ENCODE measurements around the gene ACTR10. TPM values are rescaled to one million over a fixed set of nuclear protein-coding genes. Genes with fewer than 3 reads are reported as not detected.
"Not testable (repeated sequence)": the region's sequence is repeated elsewhere in the genome, so short reads cannot be mapped to it uniquely, and the experiment has no call there.

The ACTR10 gene
- total RNA-seq, 1 donor from 2014 or later = 44.7 TPM

DNA sequence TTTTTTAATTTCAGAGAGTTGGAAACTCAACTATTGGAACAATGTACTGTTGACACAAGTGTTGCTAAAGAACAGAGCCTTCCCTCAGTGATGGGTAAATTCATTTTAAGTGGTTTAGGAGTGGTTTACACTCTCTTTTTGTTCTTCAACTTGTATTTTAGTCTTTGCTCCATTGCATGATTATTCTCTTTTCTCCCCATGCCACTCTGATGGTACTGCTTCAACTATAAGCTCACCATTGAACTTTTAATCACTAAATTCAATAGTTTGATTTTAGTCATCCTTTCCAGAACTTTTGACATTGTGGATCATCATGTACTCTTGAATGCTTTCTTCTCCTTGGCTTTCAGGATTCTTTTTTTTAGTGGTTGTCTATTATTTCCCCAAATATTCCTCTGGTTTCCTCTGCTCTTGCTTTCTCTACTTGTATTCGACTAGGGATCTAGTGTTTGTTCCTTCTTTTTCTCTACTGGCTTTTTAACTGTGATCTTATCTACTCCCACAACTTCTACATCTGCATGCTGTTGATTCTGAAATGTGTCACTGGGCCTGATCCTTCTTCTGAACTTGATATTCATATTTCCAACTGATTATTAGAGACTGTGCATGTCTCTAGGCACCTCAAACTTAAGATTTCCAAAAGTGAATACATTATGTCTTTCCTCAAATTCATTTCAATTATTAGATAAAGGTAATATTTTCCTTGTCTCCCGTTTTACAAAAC is 15.4 kb downstream of the ACTR10 start:
- DNase-seq (ENCODE audit: low read depth, low spot score) = no peak

DNA sequence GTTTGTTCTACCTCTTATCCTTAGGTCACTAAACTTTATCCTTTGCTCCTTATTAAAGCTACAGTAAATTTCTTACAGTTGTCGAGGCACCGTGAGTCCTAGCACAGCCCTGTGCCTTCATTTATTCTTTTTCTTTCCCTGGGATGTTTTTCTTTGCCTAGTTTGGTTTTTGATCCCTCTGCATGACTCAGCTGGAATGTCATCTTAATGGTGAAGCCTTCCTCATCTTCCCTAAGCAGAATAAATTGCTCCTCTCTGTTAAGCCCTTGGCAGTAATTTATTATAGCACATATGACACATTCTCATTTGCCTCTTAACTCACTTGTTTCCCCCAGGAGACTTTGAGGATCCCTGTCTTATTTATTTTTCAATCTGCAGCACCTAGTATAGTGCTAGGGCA is 16.6 kb downstream of the ACTR10 start:
- DNase-seq (ENCODE audit: low read depth, low spot score) = no peak

DNA sequence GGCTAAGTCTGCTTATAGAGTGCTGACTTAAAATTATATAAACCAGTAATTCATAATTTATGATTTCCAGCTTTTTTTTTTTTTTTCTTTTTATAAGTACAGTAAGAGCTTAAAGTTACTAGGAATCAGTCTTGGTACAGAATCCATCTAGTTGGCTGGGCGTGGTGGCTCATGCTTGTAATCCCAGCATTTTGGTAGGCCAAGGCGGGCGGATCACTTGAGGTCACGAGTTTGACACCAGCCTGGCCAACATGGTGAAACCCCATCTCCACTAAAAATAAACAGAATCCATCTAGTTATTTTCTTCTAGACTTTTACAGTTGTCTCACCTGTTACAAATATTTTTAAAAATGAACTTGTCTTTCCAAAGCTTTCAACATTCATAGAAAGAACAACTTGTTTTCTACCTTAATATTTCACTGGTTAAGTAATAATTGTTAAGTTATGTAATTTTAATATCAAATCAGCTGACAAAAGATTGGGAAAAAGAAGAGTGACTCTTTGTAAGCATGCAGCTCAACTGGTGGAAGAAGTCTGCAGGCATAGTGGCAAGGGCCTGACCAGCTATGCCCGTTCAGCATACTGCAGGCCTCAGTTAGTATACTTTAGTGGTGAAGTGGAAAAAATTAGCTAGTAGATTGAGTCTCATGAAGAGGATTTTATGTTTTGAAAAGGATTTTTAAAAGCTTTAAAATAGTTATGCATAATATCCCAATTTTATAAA is 27.3 kb downstream of the ACTR10 start:
- DNase-seq (ENCODE audit: low read depth, low spot score) = no peak

DNA sequence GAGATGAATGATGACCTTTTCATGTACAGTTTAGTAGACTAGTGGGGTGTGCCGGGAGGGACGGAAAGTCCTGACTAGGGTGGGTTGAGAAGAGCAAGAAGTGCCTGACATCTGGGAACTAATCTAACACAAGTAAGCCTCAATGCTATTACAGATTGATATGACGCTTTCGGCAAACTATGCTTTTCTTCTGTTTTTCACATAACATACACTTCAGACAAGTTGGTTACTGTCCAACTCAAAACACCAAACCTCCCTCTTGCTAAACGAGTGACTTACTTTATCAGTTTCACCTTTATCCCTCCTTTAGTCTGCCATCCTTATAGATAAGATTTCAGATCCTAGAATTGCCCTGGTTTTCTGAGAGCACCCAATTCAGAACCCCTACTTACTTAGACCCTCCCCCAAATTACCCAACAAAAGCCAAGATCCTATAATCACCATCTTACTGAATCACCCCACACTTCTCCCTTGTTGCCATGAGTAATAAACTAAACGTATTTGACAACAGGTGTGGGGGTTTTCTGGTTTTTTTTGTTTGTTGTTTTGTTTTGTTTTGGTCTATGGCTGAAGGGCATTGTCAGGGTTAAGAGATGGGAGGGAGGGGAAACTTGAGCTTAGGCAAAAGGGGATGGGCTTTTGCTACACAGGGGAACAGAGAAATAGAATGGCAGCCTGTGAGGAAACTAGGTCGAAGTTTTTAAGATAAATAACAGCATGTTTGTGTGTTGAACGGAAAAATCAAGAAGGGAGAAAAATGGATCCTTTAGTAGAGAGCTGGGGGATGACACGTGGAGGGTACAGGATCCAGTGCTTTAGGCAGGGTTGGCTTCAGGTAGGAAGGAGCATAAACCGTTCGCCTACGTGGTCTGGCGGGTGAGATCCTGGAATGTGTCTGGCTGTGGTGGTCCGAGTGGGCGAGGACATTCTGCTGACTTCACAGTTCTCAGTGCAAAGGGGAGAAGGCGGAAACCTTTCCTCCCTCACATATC is 38.6 kb downstream of the ACTR10 start:
- DNase-seq (ENCODE audit: low read depth, low spot score) = no peak

DNA sequence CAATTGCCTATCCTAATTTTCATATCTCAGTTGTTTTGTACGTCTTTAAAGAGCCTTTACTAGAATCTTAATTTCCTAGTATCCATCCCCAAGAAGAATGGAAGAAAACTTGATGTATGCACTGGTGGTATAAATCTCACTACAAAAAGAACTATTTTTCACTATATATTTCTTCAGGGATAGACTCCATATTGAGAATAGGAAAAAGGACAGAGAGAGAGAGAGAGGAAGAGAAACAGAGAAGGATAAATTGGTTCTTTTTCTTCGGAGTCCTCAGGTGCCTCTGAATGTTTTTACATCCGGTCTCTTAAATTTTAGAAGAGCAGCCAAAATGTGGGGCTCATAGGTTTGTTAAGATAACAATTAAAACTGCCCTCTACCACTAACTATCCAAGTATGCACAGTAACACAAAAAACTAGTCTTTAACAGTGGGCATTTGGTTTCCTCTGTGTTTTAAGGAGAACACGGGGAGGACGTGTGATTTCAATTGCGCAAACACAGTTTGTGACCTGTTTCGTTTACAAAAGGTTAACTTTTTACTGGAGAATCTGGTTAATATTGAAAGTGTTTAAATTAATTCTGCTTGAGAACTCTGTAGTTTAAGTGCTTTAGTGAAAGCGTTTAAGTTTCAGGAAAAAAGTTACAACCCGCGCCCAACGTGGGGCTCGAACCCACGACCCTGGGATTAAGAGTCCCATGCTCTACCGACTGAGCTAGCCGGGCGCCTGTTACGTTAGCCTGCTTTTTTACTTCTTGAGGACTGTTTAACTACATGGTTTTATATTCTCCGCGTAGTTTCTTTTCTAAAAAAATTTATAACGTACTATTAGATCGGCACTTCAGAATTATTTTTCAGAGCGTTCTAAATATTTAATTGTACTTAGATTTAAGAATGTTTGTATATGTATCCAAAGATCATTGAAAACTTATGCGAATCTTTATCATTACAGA is 39.6 kb downstream of the ACTR10 start:
- DNase-seq (ENCODE audit: low read depth, low spot score) = peak; percentile 13

DNA sequence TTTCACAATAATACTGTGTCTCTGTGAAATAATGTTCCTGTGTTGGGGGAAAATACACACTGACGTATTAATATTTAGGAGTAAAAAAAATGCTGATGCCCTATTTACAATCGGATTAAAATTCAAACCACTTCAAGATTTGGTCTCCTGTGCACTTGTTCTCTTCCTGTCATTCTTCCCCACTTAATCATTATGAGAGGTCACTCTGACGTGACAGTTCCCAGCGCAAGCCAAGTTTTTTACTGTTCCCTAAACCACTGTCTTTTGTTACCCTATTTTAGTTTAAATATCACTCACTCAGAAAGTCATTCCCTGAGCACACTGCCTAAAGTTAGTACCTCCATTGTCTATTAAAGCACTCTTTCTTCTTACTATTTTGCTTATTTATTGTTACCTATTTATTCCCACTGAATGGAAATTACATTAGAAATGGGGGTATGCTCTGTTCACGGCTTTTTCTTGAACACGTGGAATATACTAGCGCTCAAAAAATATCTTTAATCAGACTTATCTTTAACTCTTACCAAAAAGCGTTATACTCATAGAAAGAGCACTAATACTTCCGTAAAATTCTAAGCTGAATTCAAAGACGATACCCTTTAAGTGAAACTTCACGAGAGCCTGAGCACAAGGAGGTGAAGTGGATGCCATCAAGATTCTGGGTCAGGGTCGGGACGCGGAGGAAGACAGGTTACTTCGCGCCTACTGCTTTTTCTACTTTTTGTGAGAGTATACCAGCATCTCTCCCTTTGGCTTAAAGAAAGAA is 44.0 kb downstream of the ACTR10 start:
- DNase-seq (ENCODE audit: low read depth, low spot score) = no peak

DNA sequence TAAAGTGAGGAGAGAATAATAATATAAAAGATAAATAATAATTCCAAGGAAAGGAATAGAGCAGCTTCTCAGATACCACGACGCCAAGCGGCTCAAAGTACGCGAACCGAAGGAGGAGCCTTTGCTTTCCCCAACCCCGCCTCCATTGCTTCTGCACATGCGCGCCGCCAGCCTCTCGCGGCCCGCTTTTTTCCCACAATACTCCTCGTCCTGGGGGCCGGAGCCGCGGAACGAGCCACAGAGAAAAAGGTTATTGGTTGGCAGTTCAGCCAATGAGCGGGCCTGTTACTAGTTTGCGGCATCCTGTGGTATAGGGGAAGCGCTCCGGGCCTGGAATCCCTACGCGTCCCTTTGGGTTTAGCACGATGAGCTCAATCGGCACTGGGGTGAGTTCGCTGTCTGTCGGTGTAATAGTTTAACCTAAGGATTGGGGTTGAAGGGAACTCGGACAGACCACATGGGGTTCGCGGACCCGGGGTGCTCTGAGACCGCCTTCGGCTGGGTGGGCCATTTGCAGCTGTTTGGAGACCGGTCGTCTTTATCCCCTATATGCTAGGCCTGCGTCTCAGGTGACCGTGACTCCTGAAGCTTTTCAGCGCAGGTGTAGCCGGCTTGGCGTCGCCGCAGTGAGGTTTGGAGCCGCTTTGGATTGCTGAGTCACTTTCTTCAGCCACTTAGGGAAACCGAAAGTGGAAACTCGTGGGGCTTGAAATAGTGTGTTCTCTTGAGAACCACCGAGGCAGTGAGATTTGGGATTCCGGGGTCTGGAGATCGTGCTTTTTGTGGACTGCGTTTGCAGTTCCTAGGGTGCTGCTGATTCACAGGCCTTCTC is 44.8 kb downstream of the ACTR10 start, which contains the start of gene PSMA3:
TSS of gene PSMA3 (plus strand) at position 288 of the 832 bp plus-strand sequence. CDS start at position 366, 78 bp downstream.
- DNase-seq (ENCODE audit: low read depth, low spot score) = peak; percentile 92

DNA sequence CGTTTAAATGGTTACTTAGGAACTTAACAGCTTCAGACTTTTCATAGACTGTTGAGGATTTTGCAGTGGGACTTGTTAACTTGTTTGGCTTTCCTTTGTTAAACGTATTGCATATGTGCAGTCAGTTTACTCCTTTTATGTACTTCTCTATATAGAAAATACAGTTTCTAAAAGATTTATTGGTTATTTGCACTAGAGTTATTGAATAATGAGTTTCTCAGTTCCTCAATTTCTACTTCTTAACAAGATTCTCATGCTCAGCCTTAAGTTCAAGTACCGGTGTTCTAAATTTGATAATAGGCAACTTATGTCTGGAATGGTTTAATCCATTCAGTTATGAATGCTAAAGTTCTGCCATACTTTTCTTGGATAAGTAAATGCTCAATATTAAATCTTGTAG is 45.6 kb downstream of the ACTR10 start:
- DNase-seq (ENCODE audit: low read depth, low spot score) = no peak

DNA sequence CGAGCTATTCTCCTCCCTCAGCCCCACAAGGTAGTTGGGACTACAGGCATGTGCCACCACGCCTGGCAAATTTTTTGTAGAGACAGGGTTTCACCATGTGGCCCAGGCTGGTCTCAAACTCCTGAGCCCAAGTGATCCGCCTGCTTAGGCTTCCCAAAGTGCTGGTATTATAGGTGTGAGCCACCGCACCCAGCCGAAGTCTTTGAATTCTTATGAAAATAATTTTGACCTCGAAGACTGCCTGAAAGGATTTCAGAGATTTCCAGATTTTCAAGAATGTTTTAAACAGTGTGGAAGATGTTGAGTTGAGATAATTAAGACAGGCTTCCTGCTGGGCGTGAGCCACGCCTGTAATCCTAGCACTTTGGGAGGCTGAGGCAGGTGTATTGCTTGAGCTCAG is 49.7 kb downstream of the ACTR10 start:
- no peak for DNase-seq (ENCODE audit: low read depth, low spot score)

DNA sequence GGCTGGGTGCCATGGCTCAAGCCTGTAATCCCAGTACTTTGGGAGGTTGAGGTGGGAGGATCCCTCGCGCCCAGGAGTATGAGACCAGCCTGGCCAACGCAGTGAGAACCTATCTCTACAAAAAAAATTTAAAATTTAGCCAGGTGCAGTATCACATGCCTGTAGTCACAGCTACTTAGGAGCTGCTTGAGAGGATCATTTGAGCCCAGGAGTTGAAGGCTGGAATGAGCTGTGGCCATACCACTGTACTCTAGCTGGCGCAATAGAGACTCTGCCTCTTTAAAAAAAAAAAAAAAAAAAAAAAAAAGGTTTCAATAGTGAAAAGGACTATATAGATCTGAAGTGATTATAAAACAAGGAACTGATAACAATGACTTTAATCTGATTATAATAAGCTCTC is 58.2 kb downstream of the ACTR10 start:
- DNase-seq (ENCODE audit: low read depth, low spot score) = no peak

DNA sequence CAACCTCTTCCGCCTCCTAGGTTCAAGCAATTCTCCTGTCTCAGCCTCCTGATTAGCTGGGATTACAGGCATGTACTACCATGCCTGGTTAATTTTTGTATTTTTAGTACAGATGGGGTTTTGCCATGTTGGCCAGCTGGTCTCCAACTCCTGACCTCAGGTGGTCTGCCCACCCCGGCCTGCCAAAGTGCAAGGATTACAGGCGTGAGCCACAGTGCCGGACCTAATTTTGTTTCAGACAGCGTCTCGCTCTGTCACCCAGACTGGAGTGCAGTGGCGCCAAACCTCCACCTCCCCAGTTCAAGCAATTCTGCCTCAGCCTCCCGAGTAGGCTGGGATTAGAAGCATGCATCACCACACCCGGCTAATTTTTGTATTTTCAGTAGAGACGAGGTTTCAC is 62.1 kb downstream of the ACTR10 start:
- not testable (repeated sequence) for DNase-seq (ENCODE audit: low read depth, low spot score)

DNA sequence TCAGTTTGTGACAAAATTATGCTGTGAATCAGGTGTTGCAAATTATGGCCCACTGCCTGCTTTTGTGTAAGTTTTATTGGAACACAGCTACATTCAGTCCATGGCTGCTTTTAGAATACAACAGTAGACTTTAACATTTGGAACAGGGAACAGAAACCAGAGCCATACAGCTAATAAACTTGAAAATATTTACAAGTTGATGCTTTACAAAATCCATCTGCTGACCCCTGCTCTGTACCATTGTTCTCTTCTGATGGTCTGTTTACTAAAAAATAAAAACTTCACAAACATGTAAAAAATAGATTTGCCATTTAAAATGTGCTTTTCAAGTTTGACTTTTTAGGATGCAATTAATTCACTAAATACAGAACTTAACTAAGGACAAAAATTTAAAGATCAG is 65.5 kb downstream of the ACTR10 start:
- no peak for DNase-seq (ENCODE audit: low read depth, low spot score)

DNA sequence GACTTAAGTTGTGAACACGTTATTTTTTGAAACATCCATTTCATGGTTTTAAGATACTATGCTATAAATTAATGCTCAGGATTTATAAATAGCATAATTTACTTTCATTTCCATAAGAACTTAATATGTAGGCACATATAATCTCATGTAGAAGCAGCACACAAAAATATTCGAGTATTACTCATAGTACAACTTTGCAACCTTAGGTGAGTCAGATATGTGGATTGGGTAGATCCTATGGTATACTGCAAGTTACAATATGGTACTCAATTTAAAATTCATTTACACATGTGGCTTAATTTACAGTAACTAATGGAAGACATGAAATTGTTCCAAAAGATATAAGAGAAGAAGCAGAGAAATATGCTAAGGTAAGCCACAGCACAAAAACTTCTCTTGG is 70.7 kb downstream of the ACTR10 start:
- DNase-seq (ENCODE audit: low read depth, low spot score) = no peak

DNA sequence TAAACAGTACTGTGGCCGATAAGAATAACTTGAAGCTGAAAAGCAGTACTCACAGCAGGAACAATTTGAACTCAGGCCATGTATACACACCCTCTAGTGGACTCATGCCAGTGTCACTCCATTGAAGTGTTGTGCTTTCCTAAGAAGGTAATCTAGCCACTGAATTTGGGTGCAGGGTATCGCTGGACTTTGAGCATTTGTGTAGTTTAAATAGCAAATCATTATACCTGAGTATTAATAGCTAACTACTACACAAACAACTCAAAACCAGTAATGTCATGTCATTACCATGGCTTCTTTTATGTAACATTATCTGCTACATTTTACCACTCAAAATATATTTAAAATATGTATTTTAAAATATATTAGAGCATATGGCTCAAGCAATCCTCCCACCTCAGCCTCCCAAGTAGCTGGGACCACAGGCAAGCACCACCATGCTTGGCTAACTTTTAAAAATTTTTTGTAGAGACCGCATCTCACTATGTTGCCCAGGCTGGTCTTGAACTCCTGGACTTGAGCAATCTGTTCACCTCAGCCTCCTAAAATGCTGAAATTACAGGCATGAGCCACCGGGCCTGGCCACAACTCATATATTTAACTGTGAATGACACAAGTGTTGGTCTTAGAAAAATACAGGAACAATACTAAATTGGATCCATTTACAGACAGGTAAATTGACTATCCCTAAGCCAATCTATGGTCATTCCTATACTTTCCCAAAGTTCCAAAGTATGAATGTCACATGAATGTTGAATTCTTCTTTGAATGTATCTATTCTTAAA is 72.8 kb downstream of the ACTR10 start:
- DNase-seq (ENCODE audit: low read depth, low spot score) = no peak

DNA sequence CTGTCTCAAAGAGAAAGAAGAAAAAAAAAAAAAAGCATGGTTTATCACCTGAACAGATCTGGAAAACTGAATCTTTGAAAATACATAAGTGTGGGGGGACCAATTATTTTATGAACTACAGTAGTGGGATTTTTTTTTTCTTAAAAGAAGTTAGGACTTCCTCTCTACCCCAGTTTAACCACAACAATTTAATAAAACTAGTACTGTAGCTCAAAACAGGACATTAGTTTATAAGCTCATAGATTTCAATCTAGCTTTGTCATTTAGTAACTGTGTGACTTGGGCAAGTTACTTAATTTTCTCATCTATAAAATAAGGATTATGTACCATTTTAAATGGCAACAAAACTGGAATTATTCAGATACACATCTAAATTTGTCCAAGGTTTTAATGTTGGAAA is 74.9 kb downstream of the ACTR10 start:
- DNase-seq (ENCODE audit: low read depth, low spot score) = no peak

DNA sequence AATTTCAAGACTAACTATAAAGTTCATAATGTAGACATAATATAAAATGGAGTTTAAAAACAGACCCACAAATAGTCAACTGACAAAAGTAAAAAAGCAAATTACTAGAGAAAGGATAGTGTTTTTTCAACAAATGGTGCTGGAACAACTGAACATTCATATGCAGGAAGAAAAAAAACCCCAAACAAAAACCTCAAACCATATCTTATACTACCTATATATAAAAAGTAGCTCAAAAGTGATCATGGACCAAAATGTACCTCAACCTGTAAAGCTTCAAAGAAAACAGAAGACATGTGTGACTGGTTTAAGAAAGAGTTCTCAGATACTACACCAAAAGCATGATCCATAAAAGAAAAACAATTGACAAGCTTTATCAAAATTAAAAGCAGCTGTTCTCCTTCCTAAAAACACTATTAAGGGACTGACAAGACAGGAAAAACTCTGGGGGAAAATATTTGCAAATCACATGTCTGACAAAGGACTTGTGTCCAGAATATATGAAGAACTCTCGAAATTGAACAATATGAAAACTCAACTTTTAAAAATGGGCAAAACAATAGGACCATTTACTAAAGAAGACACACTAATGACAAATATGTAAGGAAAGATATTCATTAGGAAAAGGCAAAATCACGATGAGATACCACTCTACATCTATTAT is 75.7 kb downstream of the ACTR10 start:
- DNase-seq (ENCODE audit: low read depth, low spot score) = no peak

DNA sequence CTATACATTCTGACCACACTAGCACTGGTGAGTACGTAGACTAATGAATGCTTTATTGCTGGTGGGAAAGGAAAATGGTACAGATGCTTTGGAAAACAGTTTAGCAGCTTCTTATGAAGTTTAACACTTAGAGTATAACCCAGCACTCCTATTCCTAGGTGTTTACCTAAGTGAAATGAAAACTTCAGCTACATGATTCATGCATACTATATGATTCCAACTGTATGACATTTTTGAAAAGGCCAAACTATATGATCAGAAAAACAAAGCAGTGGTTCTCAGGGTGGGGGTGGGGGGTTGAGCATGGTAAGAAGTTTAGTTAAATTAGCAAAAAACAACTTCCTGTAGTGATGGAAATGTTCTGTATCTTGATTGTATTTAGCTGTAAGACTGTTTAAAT is 76.3 kb downstream of the ACTR10 start:
- no peak for DNase-seq (ENCODE audit: low read depth, low spot score)

DNA sequence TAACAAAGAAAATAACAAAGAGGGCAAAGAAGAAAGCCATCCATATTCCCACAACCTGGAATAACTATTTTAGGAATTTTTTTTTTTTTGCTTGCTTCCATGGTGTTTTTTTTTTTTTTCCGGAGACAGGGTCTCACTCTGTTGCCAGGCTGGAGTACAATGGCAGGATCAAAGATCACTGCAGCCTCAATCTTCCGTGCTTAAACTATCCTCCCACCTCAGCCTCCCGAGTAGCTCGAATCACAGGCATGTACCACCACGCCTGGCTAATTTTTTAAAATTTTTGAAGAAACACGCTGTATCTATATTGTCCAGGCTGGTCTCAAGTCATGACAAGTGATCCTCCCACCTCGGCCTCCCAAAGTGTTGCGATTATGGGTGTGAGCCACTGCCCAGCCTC is 78.2 kb downstream of the ACTR10 start:
- no peak for DNase-seq (ENCODE audit: low read depth, low spot score)
